Measurements from ENCODE around the gene CNNM2.

The CNNM2 gene

DNA sequence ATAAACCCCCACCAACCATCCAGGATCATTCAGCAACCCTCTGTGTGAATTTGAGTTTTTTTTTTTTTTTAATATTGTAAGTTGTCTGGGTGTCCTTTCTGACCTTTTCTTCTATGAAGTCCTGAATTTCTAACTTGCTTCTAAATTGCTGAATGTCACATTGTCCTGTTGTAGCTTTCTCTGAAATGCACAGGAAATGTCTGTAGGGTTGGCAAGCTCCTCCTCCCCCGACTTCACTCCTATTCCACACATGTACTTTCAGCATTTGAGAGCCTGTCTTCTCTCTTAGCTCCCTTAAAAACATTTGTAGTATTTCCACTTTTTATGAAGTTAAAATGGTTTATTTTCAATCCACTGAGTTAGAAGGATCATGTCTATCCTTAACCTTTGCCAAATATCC lies 3.3 kb upstream of the CNNM2 start:
- DNase-seq (ENCODE audit: low read depth): no peak
- no peak overlapping the region for H3K4me3 ChIP-seq (ENCODE audit: low read length)
- TF ChIP-seq, protein P1, sequence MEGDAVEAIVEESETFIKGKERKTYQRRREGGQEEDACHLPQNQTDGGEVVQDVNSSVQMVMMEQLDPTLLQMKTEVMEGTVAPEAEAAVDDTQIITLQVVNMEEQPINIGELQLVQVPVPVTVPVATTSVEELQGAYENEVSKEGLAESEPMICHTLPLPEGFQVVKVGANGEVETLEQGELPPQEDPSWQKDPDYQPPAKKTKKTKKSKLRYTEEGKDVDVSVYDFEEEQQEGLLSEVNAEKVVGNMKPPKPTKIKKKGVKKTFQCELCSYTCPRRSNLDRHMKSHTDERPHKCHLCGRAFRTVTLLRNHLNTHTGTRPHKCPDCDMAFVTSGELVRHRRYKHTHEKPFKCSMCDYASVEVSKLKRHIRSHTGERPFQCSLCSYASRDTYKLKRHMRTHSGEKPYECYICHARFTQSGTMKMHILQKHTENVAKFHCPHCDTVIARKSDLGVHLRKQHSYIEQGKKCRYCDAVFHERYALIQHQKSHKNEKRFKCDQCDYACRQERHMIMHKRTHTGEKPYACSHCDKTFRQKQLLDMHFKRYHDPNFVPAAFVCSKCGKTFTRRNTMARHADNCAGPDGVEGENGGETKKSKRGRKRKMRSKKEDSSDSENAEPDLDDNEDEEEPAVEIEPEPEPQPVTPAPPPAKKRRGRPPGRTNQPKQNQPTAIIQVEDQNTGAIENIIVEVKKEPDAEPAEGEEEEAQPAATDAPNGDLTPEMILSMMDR (conservative IDR thresholded peaks at IDR 0.05; ENCODE audit: low read depth, low read length): no peak

- TF ChIP-seq, protein P1 (conservative IDR thresholded peaks at IDR 0.05; ENCODE audit: low read depth, low read length): no peak
- no peak for DNase-seq (ENCODE audit: low read depth)
- no peak overlapping the region for H3K4me3 ChIP-seq (ENCODE audit: low read length)
Measured at GRCh38 chr10:102916173-102916572, 1.9 kb upstream of the CNNM2 start.

DNA sequence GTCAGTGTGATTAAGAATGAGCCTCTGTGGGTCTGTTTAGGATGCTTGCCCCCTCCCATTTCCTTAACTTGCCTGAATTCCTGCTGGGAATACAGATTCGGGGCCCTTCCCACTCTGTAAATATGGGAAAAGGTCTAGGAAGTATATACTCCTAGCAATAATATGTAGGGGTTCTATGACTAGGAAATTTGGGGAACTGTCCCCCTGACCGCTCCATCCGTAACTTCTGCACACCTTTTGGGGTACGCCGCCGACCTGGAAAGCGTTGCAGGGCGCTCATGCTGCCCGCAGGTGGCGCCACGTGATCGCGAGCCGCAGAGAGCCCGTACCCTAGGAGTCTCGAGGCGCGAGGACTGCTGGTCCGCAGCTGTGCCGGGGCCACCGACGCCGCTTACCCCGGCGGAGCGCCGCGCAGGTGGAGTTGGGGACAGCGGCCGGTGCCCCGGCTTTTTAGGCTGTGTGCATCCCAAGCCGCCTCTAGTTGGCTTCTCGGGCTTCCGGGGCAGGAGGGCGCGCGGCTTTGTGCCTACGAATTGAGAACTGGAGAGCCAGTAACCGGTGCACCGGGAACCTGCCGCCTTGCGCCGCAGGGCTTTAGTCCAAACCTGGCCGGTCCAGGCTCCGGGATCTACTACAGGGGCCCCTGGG lies 656 bp upstream of the CNNM2 start:
- DNase-seq (ENCODE audit: low read depth): no peak
- TF ChIP-seq, protein P1 (conservative IDR thresholded peaks at IDR 0.05; ENCODE audit: low read depth, low read length): peak; percentile 93
- H3K4me3 ChIP-seq (ENCODE audit: low read length): peak overlapping the region; percentile 68

- DNase-seq (ENCODE audit: low read depth): no peak
- TF ChIP-seq, protein P1 (conservative IDR thresholded peaks at IDR 0.05; ENCODE audit: low read depth, low read length): no peak
- peak overlapping the region; percentile 93 for H3K4me3 ChIP-seq (ENCODE audit: low read length)
Measured at GRCh38 chr10:102918817-102919245, 737 bp downstream of the CNNM2 start.

- DNase-seq (ENCODE audit: low read depth): no peak
- H3K4me3 ChIP-seq (ENCODE audit: low read length): peak overlapping the region; percentile 93
- TF ChIP-seq, protein P1 (conservative IDR thresholded peaks at IDR 0.05; ENCODE audit: low read depth, low read length): no peak
Measured at GRCh38 chr10:102919246-102919959, 1.3 kb downstream of the CNNM2 start.

DNA sequence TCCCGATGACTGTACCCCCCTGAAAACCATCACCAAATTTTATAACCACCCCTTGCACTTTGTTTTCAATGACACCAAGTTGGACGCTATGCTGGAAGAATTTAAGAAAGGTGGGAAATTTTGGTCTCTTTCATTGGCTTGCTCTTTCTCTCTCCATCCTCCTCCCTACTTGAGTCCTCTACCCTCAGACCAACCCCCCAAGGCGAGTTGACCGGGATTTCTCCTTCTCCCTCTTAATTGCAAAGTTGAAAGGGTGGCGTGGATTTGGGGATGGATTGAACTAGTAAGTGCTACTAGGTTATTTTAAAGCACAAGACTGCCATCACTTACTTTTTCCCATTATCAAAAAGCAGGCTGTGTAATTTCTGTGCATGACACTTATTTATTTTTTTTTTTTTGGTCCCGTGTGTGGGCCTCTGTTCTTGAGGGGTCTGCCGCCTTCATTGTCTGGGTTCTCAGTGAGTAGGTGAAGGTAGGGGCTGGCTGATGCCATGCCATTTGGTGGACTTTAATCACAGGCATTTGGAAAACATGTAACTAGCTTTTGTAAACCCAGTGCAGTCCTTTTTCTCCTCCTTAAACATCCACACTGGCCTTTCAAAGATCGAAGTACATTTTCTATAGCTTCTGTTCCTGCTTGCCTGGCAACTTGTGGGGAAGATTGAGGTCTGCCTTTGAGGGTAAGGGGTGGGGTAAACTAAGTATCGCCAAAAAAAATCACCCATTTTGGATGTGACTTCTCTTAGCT lies 2.1 kb downstream of the CNNM2 start:
- H3K4me3 ChIP-seq (ENCODE audit: low read length): peak overlapping the region; percentile 93
- no peak for DNase-seq (ENCODE audit: low read depth)
- TF ChIP-seq, protein P1 (conservative IDR thresholded peaks at IDR 0.05; ENCODE audit: low read depth, low read length): no peak
